OCI-LY7 (cell line): ENCODE measurements around the gene SERPINF2. TPM values are rescaled to one million over a fixed set of nuclear protein-coding genes. Genes with fewer than 3 reads are reported as not detected.

Experiments used
- BruUV-seq: library from RNA; stranded (reverse); fragments of 400-500 nt; replicated peaks from 2 replicates; lab custom pipeline; 2021; lab: Mats Ljungman, UMichigan
- CTCF ChIA-PET: fragments of 300-600 bp; sonication (Branson Sonifier 250); formaldehyde crosslinking; loops from one replicate; lab custom pipeline; 2022; ENCODE audit warnings: antibody characterized with exemption; ENCODE audit not compliant: unreplicated experiment; lab: Charles Lee
- POLR2A ChIA-PET: fragments of 300-600 bp; sonication (Branson Sonifier 250); formaldehyde crosslinking; loops from one replicate; lab custom pipeline; 2022; ENCODE audit warnings: antibody characterized with exemption; lab: Charles Lee
- DNase-seq: peaks from one replicate; pipeline ENCODE4 v3.0.0-alpha.2; 2015; ENCODE audit warnings: low spot score
- H2AFZ ChIP-seq: fragments of 200-600 bp; sonication (generic), shearing (Covaris generic); 2 replicates; pipeline ENCODE4 v1.6.1; 2014; ENCODE audit warnings: mild to moderate bottlenecking, antibody characterized with exemption, low read length, moderate library complexity
- H3K27ac ChIP-seq: fragments of 200-600 bp; sonication (generic); 2 replicates; pipeline ENCODE4 v1.5.1; 2014; ENCODE audit warnings: mixed run types, low read depth, mild to moderate bottlenecking, moderate library complexity, low read length, inconsistent platforms; ENCODE audit not compliant: poor library complexity, severe bottlenecking
- H3K36me3 ChIP-seq: fragments of 200-600 bp; sonication (generic); 2 replicates; pipeline ENCODE4 v1.6.1; 2014; ENCODE audit warnings: mild to moderate bottlenecking, antibody characterized with exemption, low read length, moderate library complexity, mixed read lengths; ENCODE audit not compliant: insufficient read depth
- H3K4me1 ChIP-seq: fragments of 200-600 bp; sonication (generic); 2 replicates; pipeline ENCODE4 v1.5.1; 2014; ENCODE audit warnings: mild to moderate bottlenecking, low read length; ENCODE audit not compliant: insufficient read depth, poor library complexity, severe bottlenecking
- H3K4me2 ChIP-seq: fragments of 200-600 bp; sonication (generic); 2 replicates; pipeline ENCODE4 v1.6.1; 2014; ENCODE audit warnings: mild to moderate bottlenecking, low read length
- H3K4me3 ChIP-seq: fragments of 200-600 bp; sonication (generic); 2 replicates; pipeline ENCODE4 v1.5.1; 2014; ENCODE audit warnings: mild to moderate bottlenecking, low read depth, low read length; ENCODE audit not compliant: poor library complexity, severe bottlenecking
- H3K79me2 ChIP-seq: fragments of 200-600 bp; sonication (generic); 2 replicates; pipeline ENCODE4 v1.6.1; 2016; ENCODE audit warnings: low read depth, mild to moderate bottlenecking, low read length, moderate library complexity, mixed read lengths; ENCODE audit not compliant: insufficient read depth
- H3K9me2 ChIP-seq: fragments of 200-600 bp; sonication (generic); 2 replicates; pipeline ENCODE4 v1.6.1; 2016; ENCODE audit warnings: mild to moderate bottlenecking, low read length, mixed read lengths; ENCODE audit not compliant: insufficient read depth
- H3K9me3 ChIP-seq: fragments of 200-600 bp; sonication (generic); 2 replicates; pipeline ENCODE4 v1.6.1; 2014; ENCODE audit warnings: mild to moderate bottlenecking, mixed run types, low read length, mixed read lengths
- H4K20me1 ChIP-seq: fragments of 200-600 bp; sonication (generic); 2 replicates; pipeline ENCODE4 v1.6.1; 2014; ENCODE audit warnings: mild to moderate bottlenecking, antibody characterized with exemption, low read length, moderate library complexity, mixed read lengths; ENCODE audit not compliant: insufficient read depth
- CTCF ChIP-seq: fragments of 200-600 bp; sonication (generic); conservative IDR thresholded peaks from 2 replicates; pipeline ENCODE4 v1.5.1; 2014; ENCODE audit warnings: mild to moderate bottlenecking, antibody characterized with exemption, low read length, moderate library complexity, mixed read lengths
- EZH2phosphoT487 ChIP-seq: fragments of 200-600 bp; sonication (generic); IDR thresholded peaks from 2 replicates; pipeline ENCODE4 v1.6.1; 2018; ENCODE audit warnings: low read depth, borderline replicate concordance, mild to moderate bottlenecking, mixed run types, antibody characterized with exemption, low read length, moderate library complexity, mixed read lengths
- intact Hi-C: fragments of 100-400 bp; cut with micrococcal nuclease; formaldehyde crosslinking; loops from one replicate; pipeline ENCODE4 v1.10.0; 2022; ENCODE audit not compliant: unreplicated experiment
- total RNA-seq, 2 experiments: library from RNA; depleted of rRNA in 1 of 2; stranded (reverse); fragments of >200 nt in 1 of 2; shearing (Covaris generic) in 1 of 2; gene quantifications; 2 replicates each; pipeline ENCODE4 v1.2.3, GENCODE V29; 2014 to 2022

Gene SERPINF2
- total RNA-seq, 2 experiments from 2014 or later: 0.38 to 1.0 TPM

GRCh38 chr17:1732833-1733321, 9.8 kb upstream of the SERPINF2 start:
- ChIA-PET POLR2A (no interaction called here), CTCF (no interaction called here)
- BruUV-seq: no TSS peak
- no peak for DNase-seq
- Histone ChIP-seq H3K4me1 (no peaks in the 10 kb centered on the region), H3K36me3 (no peaks in the 10 kb centered on the region; the same call in 1 of the 2 replicates), H3K27ac (no peak overlapping the region), H3K9me2 (no peaks in the 10 kb centered on the region), H2AFZ (no peak overlapping the region), H3K4me3 (no peak overlapping the region), H4K20me1 (no peaks in the 10 kb centered on the region), H3K9me3 (no peaks in the 10 kb centered on the region), H3K4me2 (no peak overlapping the region), H3K79me2 (no peaks in the 10 kb centered on the region)
- no peak for TF ChIP-seq CTCF
- TF ChIP-seq EZH2phosphoT487: no peak
- intact Hi-C loops: no loop called here

- no peak overlapping the region for H2AFZ ChIP-seq
- H3K4me3 ChIP-seq: no peak overlapping the region
- intact Hi-C loops: no loop called here
- no peaks in the 10 kb centered on the region for H3K9me3 ChIP-seq
- H3K4me1 ChIP-seq: no peaks in the 10 kb centered on the region
- no peak for TF ChIP-seq EZH2phosphoT487
- TF ChIP-seq CTCF: no peak
- no TSS peak for BruUV-seq
- no peaks in the 10 kb centered on the region for H3K9me2 ChIP-seq
- ChIA-PET CTCF (no interaction called here), POLR2A (interaction anchor here (0.6 kb wide), 1 partner anchor 80 kb away, joined by 4 read pairs; no protein-coding TSS in a partner anchor)
- no peaks in the 10 kb centered on the region for H3K79me2 ChIP-seq
- H3K27ac ChIP-seq: no peak overlapping the region
- H4K20me1 ChIP-seq: no peaks in the 10 kb centered on the region
- H3K36me3 ChIP-seq: no peaks in the 10 kb centered on the region; the same call in 1 of the 2 replicates
- no peak for DNase-seq
- no peak overlapping the region for H3K4me2 ChIP-seq
Observed at GRCh38 chr17:1733759-1734158, 8.9 kb upstream of the SERPINF2 start.

GRCh38 chr17:1735418-1735817, 7.3 kb upstream of the SERPINF2 start:
- Histone ChIP-seq H3K79me2 (no peaks in the 10 kb centered on the region), H2AFZ (no peak overlapping the region), H3K4me3 (no peak overlapping the region), H3K4me1 (no peaks in the 10 kb centered on the region), H3K36me3 (no peaks in the 10 kb centered on the region; the same call in 1 of the 2 replicates), H3K9me2 (no peaks in the 10 kb centered on the region), H4K20me1 (no peaks in the 10 kb centered on the region), H3K27ac (no peak overlapping the region), H3K4me2 (no peak overlapping the region), H3K9me3 (no peaks in the 10 kb centered on the region)
- TF ChIP-seq CTCF (no peak), EZH2phosphoT487 (no peak)
- no peak for DNase-seq
- ChIA-PET POLR2A (no interaction called here), CTCF (no interaction called here)
- intact Hi-C loops: no loop called here
- no TSS peak for BruUV-seq
